Astrocyte (in vitro differentiated cells and primary cell): ENCODE measurements around the gene RBP3.

Experiments used
- EZH2 ChIP-seq: IDR thresholded peaks from 2 replicates; pipeline ENCODE4 v1.6.1; 2012; ENCODE audit warnings: mild to moderate bottlenecking, low read length, inconsistent platforms; ENCODE audit not compliant: insufficient read depth
- TF ChIP-seq, protein P1 (sequence below): IDR thresholded peaks from 2 replicates; pipeline ENCODE4 v1.5.1; 2011; ENCODE audit warnings: low read depth, mild to moderate bottlenecking, inconsistent platforms, low read length, moderate library complexity; ENCODE audit not compliant: insufficient read depth

DNA sequence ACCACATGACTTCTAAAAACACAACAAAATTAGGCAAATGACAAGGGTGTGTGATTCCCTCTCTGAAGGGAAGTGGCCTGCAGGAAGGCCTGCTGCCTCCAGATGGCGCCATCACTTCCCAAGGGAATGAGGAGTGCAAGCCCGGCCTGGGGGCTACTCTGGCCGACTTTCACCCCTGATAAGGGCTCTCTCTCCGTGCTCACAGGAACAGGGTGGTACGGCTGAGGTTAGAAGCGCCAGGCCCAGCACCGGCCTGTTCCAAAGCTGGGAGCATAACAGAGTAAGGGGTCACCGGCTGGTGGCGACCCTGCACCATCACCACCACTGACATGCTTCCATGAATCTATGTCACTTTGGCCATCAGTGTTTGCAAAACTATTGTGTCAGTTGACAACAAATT is 13.1 kb downstream of the RBP3 start:
- TF ChIP-seq, protein P1, sequence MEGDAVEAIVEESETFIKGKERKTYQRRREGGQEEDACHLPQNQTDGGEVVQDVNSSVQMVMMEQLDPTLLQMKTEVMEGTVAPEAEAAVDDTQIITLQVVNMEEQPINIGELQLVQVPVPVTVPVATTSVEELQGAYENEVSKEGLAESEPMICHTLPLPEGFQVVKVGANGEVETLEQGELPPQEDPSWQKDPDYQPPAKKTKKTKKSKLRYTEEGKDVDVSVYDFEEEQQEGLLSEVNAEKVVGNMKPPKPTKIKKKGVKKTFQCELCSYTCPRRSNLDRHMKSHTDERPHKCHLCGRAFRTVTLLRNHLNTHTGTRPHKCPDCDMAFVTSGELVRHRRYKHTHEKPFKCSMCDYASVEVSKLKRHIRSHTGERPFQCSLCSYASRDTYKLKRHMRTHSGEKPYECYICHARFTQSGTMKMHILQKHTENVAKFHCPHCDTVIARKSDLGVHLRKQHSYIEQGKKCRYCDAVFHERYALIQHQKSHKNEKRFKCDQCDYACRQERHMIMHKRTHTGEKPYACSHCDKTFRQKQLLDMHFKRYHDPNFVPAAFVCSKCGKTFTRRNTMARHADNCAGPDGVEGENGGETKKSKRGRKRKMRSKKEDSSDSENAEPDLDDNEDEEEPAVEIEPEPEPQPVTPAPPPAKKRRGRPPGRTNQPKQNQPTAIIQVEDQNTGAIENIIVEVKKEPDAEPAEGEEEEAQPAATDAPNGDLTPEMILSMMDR, result peak; percentile 83
- TF ChIP-seq EZH2, result no peak
